Measurements from ENCODE around the gene SPON2.

Gene SPON2

GRCh38 chr4:1136048-1136447 lies 36.3 kb downstream of the SPON2 start:
- TF ChIP-seq EZH2phosphoT487 (IDR thresholded peaks at IDR 0.05; ENCODE audit: low read length) (no peak), EZH2 (optimal IDR thresholded peaks at IDR 0.05; ENCODE audit: low read depth, low read length) (no peak), CTCF (IDR thresholded peaks at IDR 0.05; ENCODE audit: low read length) (no peak)

GRCh38 chr4:1133033-1133432 lies 39.4 kb downstream of the SPON2 start:
- Histone ChIP-seq H3K79me2 (ENCODE audit: low read length) (no peaks in the 10 kb centered on the region), H3K36me3 (replicated peaks; ENCODE audit: insufficient read depth, low read length) (no peaks in the 10 kb centered on the region), H3K9ac (ENCODE audit: low read length) (no peak overlapping the region), H3K9me3 (replicated peaks; ENCODE audit: insufficient read depth, low read length) (no peaks in the 10 kb centered on the region), H3K4me3 (ENCODE audit: low read length) (no peak overlapping the region), H3F3A (ENCODE audit: insufficient read depth, low read length) (no peaks in the 10 kb centered on the region), H3K27ac (ENCODE audit: low read length) (no peak overlapping the region), H3K9me2 (replicated peaks; ENCODE audit: insufficient read depth, low read length) (no peaks in the 10 kb centered on the region), H3K4me2 (ENCODE audit: low read depth, low read length) (no peak overlapping the region), H2AFZ (ENCODE audit: low read length) (no peak overlapping the region), H4K20me1 (ENCODE audit: insufficient read depth, low read length) (no peaks in the 10 kb centered on the region), H3K27me3 (replicated peaks; ENCODE audit: insufficient read depth, low read length) (no peaks in the 10 kb centered on the region; the same call in 1 of the 2 replicates), H3K4me1 (ENCODE audit: low read length) (0 out of 2 replicates have a peak, but pooled peaks cover 5% of the 10 kb centered on the region)
- no peak for DNase-seq
- no peak for TF ChIP-seq EZH2phosphoT487 (IDR thresholded peaks at IDR 0.05; ENCODE audit: low read length)
- TF ChIP-seq EZH2 (optimal IDR thresholded peaks at IDR 0.05; ENCODE audit: low read depth, low read length): no peak
- TF ChIP-seq CTCF (IDR thresholded peaks at IDR 0.05; ENCODE audit: low read length): no peak

More at GRCh38 chr4:1136048-1136447, 36.3 kb downstream of the SPON2 start:
- no peaks in the 10 kb centered on the region for H3F3A ChIP-seq (ENCODE audit: insufficient read depth, low read length)
- H3K27ac ChIP-seq (ENCODE audit: low read length): no peak overlapping the region; the same call in 1 of the 2 replicates
- no peaks in the 10 kb centered on the region for H3K9me2 ChIP-seq (replicated peaks; ENCODE audit: insufficient read depth, low read length)
- no peak overlapping the region for H3K9ac ChIP-seq (ENCODE audit: low read length)
- no peak overlapping the region for H2AFZ ChIP-seq (ENCODE audit: low read length)
- no peak overlapping the region for H3K4me2 ChIP-seq (ENCODE audit: low read depth, low read length)
- peak; percentile 51 for DNase-seq
- no peak overlapping the region for H3K4me3 ChIP-seq (ENCODE audit: low read length)
- no peaks in the 10 kb centered on the region for H3K27me3 ChIP-seq (replicated peaks; ENCODE audit: insufficient read depth, low read length)
- no peaks in the 10 kb centered on the region for H3K36me3 ChIP-seq (replicated peaks; ENCODE audit: insufficient read depth, low read length)
- no peaks in the 10 kb centered on the region for H4K20me1 ChIP-seq (ENCODE audit: insufficient read depth, low read length)
- no peaks in the 10 kb centered on the region for H3K79me2 ChIP-seq (ENCODE audit: low read length)
- H3K4me1 ChIP-seq (ENCODE audit: low read length): 0 out of 2 replicates have a peak, but pooled peaks cover 5% of the 10 kb centered on the region
- no peaks in the 10 kb centered on the region for H3K9me3 ChIP-seq (replicated peaks; ENCODE audit: insufficient read depth, low read length)

GRCh38 chr4:1130316-1131186 lies 41.8 kb downstream of the SPON2 start:
- Histone ChIP-seq H3K9ac (ENCODE audit: low read length) (no peak overlapping the region), H2AFZ (ENCODE audit: low read length) (no peak overlapping the region)

More at GRCh38 chr4:1130316-1131186, 41.8 kb downstream of the SPON2 start:
- DNase-seq: peak; percentile 78
- no peak overlapping the region for H3K27ac ChIP-seq (ENCODE audit: low read length)
- H3K4me3 ChIP-seq (ENCODE audit: low read length): no peak overlapping the region
- H3K4me1 ChIP-seq (ENCODE audit: low read length): no peaks in the 10 kb centered on the region
- TF ChIP-seq EZH2phosphoT487 (IDR thresholded peaks at IDR 0.05; ENCODE audit: low read length) (no peak), CTCF (IDR thresholded peaks at IDR 0.05; ENCODE audit: low read length) (peak; percentile 100), EZH2 (optimal IDR thresholded peaks at IDR 0.05; ENCODE audit: low read depth, low read length) (no peak)
- H3F3A ChIP-seq (ENCODE audit: insufficient read depth, low read length): no peaks in the 10 kb centered on the region
- H4K20me1 ChIP-seq (ENCODE audit: insufficient read depth, low read length): no peaks in the 10 kb centered on the region
- H3K4me2 ChIP-seq (ENCODE audit: low read depth, low read length): no peak overlapping the region
- H3K9me3 ChIP-seq (replicated peaks; ENCODE audit: insufficient read depth, low read length): no peaks in the 10 kb centered on the region
- no peaks in the 10 kb centered on the region for H3K9me2 ChIP-seq (replicated peaks; ENCODE audit: insufficient read depth, low read length)
- H3K79me2 ChIP-seq (ENCODE audit: low read length): no peaks in the 10 kb centered on the region
- no peaks in the 10 kb centered on the region; the same call in 1 of the 2 replicates for H3K27me3 ChIP-seq (replicated peaks; ENCODE audit: insufficient read depth, low read length)
- H3K36me3 ChIP-seq (replicated peaks; ENCODE audit: insufficient read depth, low read length): no peaks in the 10 kb centered on the region

Data from MM.1S (cell line).